Caco-2 (cell line): ENCODE data around the gene BRSK1. TPM values are rescaled to one million over a fixed set of nuclear protein-coding genes. Genes with fewer than 3 reads are reported as not detected.
A peak's percentile ranks its signal among the peaks of the same experiment; 100 is the strongest.

ENCODE experiments used
- BruUV-seq: library from RNA; stranded (reverse); fragments of 400-500 nt; replicated peaks from 2 replicates; lab custom pipeline; 2021; lab: Mats Ljungman, UMichigan
- CTCF ChIA-PET: fragments of 300-600 bp; sonication (Branson Sonifier 250); formaldehyde crosslinking; loops from one replicate; lab custom pipeline; 2022; ENCODE audit warnings: antibody characterized with exemption; lab: Charles Lee
- POLR2A ChIA-PET: fragments of 300-600 bp; sonication (Branson Sonifier 250); formaldehyde crosslinking; loops from one replicate; lab custom pipeline; 2022; ENCODE audit warnings: antibody characterized with exemption; lab: Charles Lee
- DNase-seq, 2 experiments: peaks; one replicate each; pipeline versions ENCODE4 v3.0.0 to v3.0.0-alpha.2; 2020 to 2022
- H3K27me3 ChIP-seq: replicated peaks from 2 replicates; pipeline ENCODE4 v1.6.0; 2011; ENCODE audit warnings: low read length; ENCODE audit not compliant: control insufficient read depth, insufficient read depth
- H3K36me3 ChIP-seq: 2 replicates; pipeline ENCODE4 v1.5.1; 2011; ENCODE audit warnings: low read length; ENCODE audit not compliant: control insufficient read depth, insufficient read depth
- H3K4me1 ChIP-seq: fragments of 250-450 bp; sonication (Bioruptor Pico); 2 replicates; pipeline ENCODE4 v1.5.1; 2020; ENCODE audit warnings: mild to moderate bottlenecking
- H3K4me3 ChIP-seq: 2 replicates; pipeline ENCODE4 v1.5.1; 2011; ENCODE audit warnings: low read depth, mild to moderate bottlenecking, control low read depth, low read length
- H3K9me3 ChIP-seq: fragments of 250-450 bp; sonication (Bioruptor Pico); 2 replicates; pipeline ENCODE4 v1.5.1; 2020; ENCODE audit warnings: mild to moderate bottlenecking, moderate library complexity
- H3K27ac Mint-ChIP-seq: one replicate; pipeline ENCODE4 v1.8.0; 2022; ENCODE audit warnings: mixed read lengths; ENCODE audit not compliant: unreplicated experiment
- H3K27me3 Mint-ChIP-seq: one replicate; pipeline ENCODE4 v1.8.0; 2022; ENCODE audit warnings: mixed read lengths; ENCODE audit not compliant: insufficient read depth, unreplicated experiment
- H3K36me3 Mint-ChIP-seq: one replicate; pipeline ENCODE4 v1.8.0; 2022; ENCODE audit warnings: mild to moderate bottlenecking, mixed read lengths; ENCODE audit not compliant: insufficient read depth, unreplicated experiment
- H3K4me1 Mint-ChIP-seq: one replicate; pipeline ENCODE4 v1.8.0; 2022; ENCODE audit warnings: low read depth, mixed read lengths; ENCODE audit not compliant: unreplicated experiment
- H3K4me3 Mint-ChIP-seq: one replicate; pipeline ENCODE4 v1.8.0; 2022; ENCODE audit warnings: mild to moderate bottlenecking, moderate library complexity, mixed read lengths; ENCODE audit not compliant: unreplicated experiment
- H3K9me3 Mint-ChIP-seq: one replicate; pipeline ENCODE4 v1.8.0; 2022; ENCODE audit warnings: mixed read lengths; ENCODE audit not compliant: unreplicated experiment
- CTCF ChIP-seq, 2 experiments: fragments of 200-600 bp in 1 of 2; IDR thresholded peaks; 1 replicate in 1 of 2; 2 replicates in 1 of 2; pipeline versions ENCODE4 v1.5.1 to v1.8.0; 2011 to 2022; ENCODE audit warnings: antibody characterized with exemption in 1 of 2, control low read depth in 1 of 2, inconsistent platforms in 1 of 2, low read depth in 1 of 2, low read length in 1 of 2, mild to moderate bottlenecking in 1 of 2, moderate library complexity in 1 of 2; ENCODE audit not compliant: insufficient read depth in 1 of 2, severe bottlenecking in 1 of 2, unreplicated experiment in 1 of 2
- intact Hi-C: fragments of 100-400 bp; cut with micrococcal nuclease; formaldehyde crosslinking; loops from one replicate; pipeline ENCODE4 v1.10.0; 2022; ENCODE audit not compliant: unreplicated experiment
- total RNA-seq: library from RNA; stranded (reverse); gene quantifications from 2 replicates; pipeline ENCODE4 v1.2.3, GENCODE V29; 2022

Gene BRSK1
- total RNA-seq, 1 experiment from 2014 or later: 28.6 TPM

- Histone ChIP-seq H3K4me1 (0 out of 2 replicates have a peak, but pooled peaks cover 3% of the 10 kb centered on the region), H3K4me3 (no peak overlapping the region), H3K27me3 (no peaks in the 10 kb centered on the region), H3K9me3 (no peaks in the 10 kb centered on the region), H3K36me3 (peaks cover 6% of the 10 kb centered on the region)
- no peaks in the 10 kb centered on the region for H3K27me3 Mint-ChIP-seq
- H3K27ac Mint-ChIP-seq: no peak overlapping the region
- no peaks in the 10 kb centered on the region for H3K4me1 Mint-ChIP-seq
- no TSS peak for BruUV-seq
- H3K4me3 Mint-ChIP-seq: no peak overlapping the region
- intact Hi-C loops: no loop called here
- no peaks in the 10 kb centered on the region for H3K9me3 Mint-ChIP-seq
- CTCF ChIA-PET: no interaction called here
- peak; percentile 66 to 81 for DNase-seq
- peaks cover 39% of the 10 kb centered on the region for H3K36me3 Mint-ChIP-seq
- no peak for TF ChIP-seq CTCF (IDR thresholded peaks at IDR 0.05; ENCODE audit: insufficient read depth in 1 of 2, low read depth in 1 of 2, low read length in 1 of 2, severe bottlenecking in 1 of 2, unreplicated experiment in 1 of 2)
- POLR2A ChIA-PET: no interaction called here
Measured at GRCh38 chr19:55304279-55304978, 20.6 kb downstream of the BRSK1 start.

GRCh38 chr19:55304980-55305379 lies 21.2 kb downstream of the BRSK1 start:
- H3K27me3 ChIP-seq: no peaks in the 10 kb centered on the region
- ChIA-PET POLR2A (no interaction called here), CTCF (no interaction called here)
- peaks cover 6% of the 10 kb centered on the region for H3K36me3 ChIP-seq
- intact Hi-C loops: no loop called here
- Mint-ChIP-seq H3K36me3 (peaks cover 41% of the 10 kb centered on the region), H3K27ac (no peak overlapping the region), H3K4me3 (no peak overlapping the region), H3K4me1 (no peaks in the 10 kb centered on the region), H3K27me3 (no peaks in the 10 kb centered on the region), H3K9me3 (no peaks in the 10 kb centered on the region)
- H3K4me3 ChIP-seq: no peak overlapping the region
- no TSS peak for BruUV-seq
- H3K9me3 ChIP-seq: no peaks in the 10 kb centered on the region
- DNase-seq: no peak
- TF ChIP-seq CTCF (IDR thresholded peaks at IDR 0.05; ENCODE audit: insufficient read depth in 1 of 2, low read depth in 1 of 2, low read length in 1 of 2, severe bottlenecking in 1 of 2, unreplicated experiment in 1 of 2): no peak
- H3K4me1 ChIP-seq: 0 out of 2 replicates have a peak, but pooled peaks cover 3% of the 10 kb centered on the region

- H3K4me3 ChIP-seq: no peak overlapping the region
- ChIA-PET POLR2A (no interaction called here), CTCF (no interaction called here)
- H3K9me3 ChIP-seq: no peaks in the 10 kb centered on the region
- peak; percentile 68 to 71 for DNase-seq
- H3K4me1 ChIP-seq: 0 out of 2 replicates have a peak, but pooled peaks cover 3% of the 10 kb centered on the region
- Mint-ChIP-seq H3K9me3 (no peaks in the 10 kb centered on the region), H3K4me1 (no peaks in the 10 kb centered on the region), H3K27ac (no peak overlapping the region), H3K27me3 (no peaks in the 10 kb centered on the region), H3K36me3 (peaks cover 41% of the 10 kb centered on the region), H3K4me3 (no peak overlapping the region)
- H3K27me3 ChIP-seq: no peaks in the 10 kb centered on the region
- peaks cover 6% of the 10 kb centered on the region for H3K36me3 ChIP-seq
- no peak for TF ChIP-seq CTCF (IDR thresholded peaks at IDR 0.05; ENCODE audit: insufficient read depth in 1 of 2, low read depth in 1 of 2, low read length in 1 of 2, severe bottlenecking in 1 of 2, unreplicated experiment in 1 of 2)
- intact Hi-C loops: no loop called here
- BruUV-seq: no TSS peak
Measured at GRCh38 chr19:55305491-55305890, 21.7 kb downstream of the BRSK1 start.
